ENCODE measurements around the gene GNPAT. TPM values are rescaled to one million over a fixed set of nuclear protein-coding genes. Genes with fewer than 3 reads are reported as not detected.
"Not testable (repeated sequence)": the region's sequence is repeated elsewhere in the genome, so short reads cannot be mapped to it uniquely, and the experiment has no call there.

Gene GNPAT
- total RNA-seq, 1 donor from 2014 or later, result 47.1 TPM

GRCh38 chr1:231208980-231209379 lies 32.0 kb upstream of the GNPAT start:
- Mint-ChIP-seq H3K4me3 (ENCODE audit: unreplicated experiment) (no peak overlapping the region), H3K9me3 (ENCODE audit: unreplicated experiment) (no peaks in the 10 kb centered on the region), H3K27me3 (ENCODE audit: unreplicated experiment) (peaks cover 4% of the 10 kb centered on the region), H3K4me1 (ENCODE audit: unreplicated experiment) (no peaks in the 10 kb centered on the region), H3K27ac (ENCODE audit: unreplicated experiment) (no peak overlapping the region), H3K36me3 (ENCODE audit: low read depth, unreplicated experiment) (no peaks in the 10 kb centered on the region)
- TF ChIP-seq, protein P1, sequence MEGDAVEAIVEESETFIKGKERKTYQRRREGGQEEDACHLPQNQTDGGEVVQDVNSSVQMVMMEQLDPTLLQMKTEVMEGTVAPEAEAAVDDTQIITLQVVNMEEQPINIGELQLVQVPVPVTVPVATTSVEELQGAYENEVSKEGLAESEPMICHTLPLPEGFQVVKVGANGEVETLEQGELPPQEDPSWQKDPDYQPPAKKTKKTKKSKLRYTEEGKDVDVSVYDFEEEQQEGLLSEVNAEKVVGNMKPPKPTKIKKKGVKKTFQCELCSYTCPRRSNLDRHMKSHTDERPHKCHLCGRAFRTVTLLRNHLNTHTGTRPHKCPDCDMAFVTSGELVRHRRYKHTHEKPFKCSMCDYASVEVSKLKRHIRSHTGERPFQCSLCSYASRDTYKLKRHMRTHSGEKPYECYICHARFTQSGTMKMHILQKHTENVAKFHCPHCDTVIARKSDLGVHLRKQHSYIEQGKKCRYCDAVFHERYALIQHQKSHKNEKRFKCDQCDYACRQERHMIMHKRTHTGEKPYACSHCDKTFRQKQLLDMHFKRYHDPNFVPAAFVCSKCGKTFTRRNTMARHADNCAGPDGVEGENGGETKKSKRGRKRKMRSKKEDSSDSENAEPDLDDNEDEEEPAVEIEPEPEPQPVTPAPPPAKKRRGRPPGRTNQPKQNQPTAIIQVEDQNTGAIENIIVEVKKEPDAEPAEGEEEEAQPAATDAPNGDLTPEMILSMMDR (IDR thresholded peaks at IDR 0.05; ENCODE audit: unreplicated experiment), result no peak
- no peak for DNase-seq (ENCODE audit: low spot score)

GRCh38 chr1:231209531-231209930 lies 31.5 kb upstream of the GNPAT start:
- TF ChIP-seq, protein P1 (IDR thresholded peaks at IDR 0.05; ENCODE audit: unreplicated experiment), result no peak
- no peak for DNase-seq (ENCODE audit: low spot score)
- H3K36me3 Mint-ChIP-seq (ENCODE audit: low read depth, unreplicated experiment), result no peaks in the 10 kb centered on the region
- H3K4me3 Mint-ChIP-seq (ENCODE audit: unreplicated experiment), result no peak overlapping the region
- H3K27ac Mint-ChIP-seq (ENCODE audit: unreplicated experiment), result no peak overlapping the region
- no peaks in the 10 kb centered on the region for H3K9me3 Mint-ChIP-seq (ENCODE audit: unreplicated experiment)
- peaks cover 4% of the 10 kb centered on the region for H3K27me3 Mint-ChIP-seq (ENCODE audit: unreplicated experiment)
- no peaks in the 10 kb centered on the region for H3K4me1 Mint-ChIP-seq (ENCODE audit: unreplicated experiment)

DNA sequence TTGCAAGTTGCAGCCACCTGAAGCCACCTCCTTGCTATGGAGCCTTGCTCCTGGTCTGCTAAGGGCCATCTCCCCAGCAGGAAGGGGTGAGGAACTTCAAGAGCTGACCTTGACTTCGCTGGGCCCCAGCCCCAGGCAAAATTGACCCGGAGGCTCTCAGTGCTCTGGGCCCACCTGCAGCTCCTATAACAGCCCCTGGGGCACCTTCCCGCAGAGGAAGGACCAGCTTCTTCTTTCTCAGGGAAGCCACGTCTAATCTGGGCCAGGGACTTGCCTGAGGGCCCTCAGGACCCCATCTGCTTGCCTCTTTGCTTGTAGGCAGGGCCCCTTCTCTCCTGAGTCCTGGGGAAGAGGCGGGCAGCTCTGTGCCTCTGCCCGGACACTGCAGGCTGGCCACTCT lies 30.9 kb upstream of the GNPAT start:
- TF ChIP-seq, protein P1 (IDR thresholded peaks at IDR 0.05; ENCODE audit: unreplicated experiment), result no peak
- DNase-seq (ENCODE audit: low spot score), result no peak
- Mint-ChIP-seq H3K4me1 (ENCODE audit: unreplicated experiment) (no peaks in the 10 kb centered on the region), H3K4me3 (ENCODE audit: unreplicated experiment) (no peak overlapping the region), H3K36me3 (ENCODE audit: low read depth, unreplicated experiment) (no peaks in the 10 kb centered on the region), H3K27me3 (ENCODE audit: unreplicated experiment) (peaks cover 3% of the 10 kb centered on the region), H3K9me3 (ENCODE audit: unreplicated experiment) (no peaks in the 10 kb centered on the region), H3K27ac (ENCODE audit: unreplicated experiment) (no peak overlapping the region)

GRCh38 chr1:231211005-231211857 lies 29.8 kb upstream of the GNPAT start:
- no peak overlapping the region for H3K27ac Mint-ChIP-seq (ENCODE audit: unreplicated experiment)

GRCh38 chr1:231212301-231212700 lies 28.7 kb upstream of the GNPAT start:
- not testable (repeated sequence) for H3K9me3 Mint-ChIP-seq (ENCODE audit: unreplicated experiment); H3K36me3 Mint-ChIP-seq (ENCODE audit: low read depth, unreplicated experiment); H3K4me1 Mint-ChIP-seq (ENCODE audit: unreplicated experiment); H3K27me3 Mint-ChIP-seq (ENCODE audit: unreplicated experiment); DNase-seq (ENCODE audit: low spot score); H3K4me3 Mint-ChIP-seq (ENCODE audit: unreplicated experiment); H3K27ac Mint-ChIP-seq (ENCODE audit: unreplicated experiment)

More at GRCh38 chr1:231211005-231211857, 29.8 kb upstream of the GNPAT start:
- no peaks in the 10 kb centered on the region for H3K4me1 Mint-ChIP-seq (ENCODE audit: unreplicated experiment)
- DNase-seq (ENCODE audit: low spot score), result peak; percentile 93
- H3K27me3 Mint-ChIP-seq (ENCODE audit: unreplicated experiment), result peaks cover 2% of the 10 kb centered on the region
- TF ChIP-seq, protein P1 (IDR thresholded peaks at IDR 0.05; ENCODE audit: unreplicated experiment), result peak; percentile 86
- no peaks in the 10 kb centered on the region for H3K9me3 Mint-ChIP-seq (ENCODE audit: unreplicated experiment)
- no peaks in the 10 kb centered on the region for H3K36me3 Mint-ChIP-seq (ENCODE audit: low read depth, unreplicated experiment)
- H3K4me3 Mint-ChIP-seq (ENCODE audit: unreplicated experiment), result peak overlapping the region; percentile 62

Measured in endothelial cell (in vitro differentiated cells).